Hepatocyte (in vitro differentiated cells): ENCODE data around the gene ODF2.

ENCODE experiments used
- EZH2 ChIP-seq: fragments of 200-600 bp; sonication (generic); IDR thresholded peaks from 2 replicates; pipeline ENCODE4 v1.6.1; 2016; ENCODE audit warnings: antibody characterized with exemption, mild to moderate bottlenecking, borderline replicate concordance
- EZH2phosphoT487 ChIP-seq: fragments of 200-600 bp; sonication (generic); IDR thresholded peaks from one replicate; pipeline ENCODE4 v1.6.1; 2018; ENCODE audit warnings: antibody characterized with exemption, mild to moderate bottlenecking, low read depth, moderate library complexity; ENCODE audit not compliant: unreplicated experiment, severe bottlenecking
- TF ChIP-seq, protein P1 (sequence below): fragments of 200-600 bp; sonication (generic); IDR thresholded peaks from 2 replicates; pipeline ENCODE4 v1.5.1; 2016; ENCODE audit warnings: antibody characterized with exemption, mild to moderate bottlenecking; ENCODE audit not compliant: poor library complexity

DNA sequence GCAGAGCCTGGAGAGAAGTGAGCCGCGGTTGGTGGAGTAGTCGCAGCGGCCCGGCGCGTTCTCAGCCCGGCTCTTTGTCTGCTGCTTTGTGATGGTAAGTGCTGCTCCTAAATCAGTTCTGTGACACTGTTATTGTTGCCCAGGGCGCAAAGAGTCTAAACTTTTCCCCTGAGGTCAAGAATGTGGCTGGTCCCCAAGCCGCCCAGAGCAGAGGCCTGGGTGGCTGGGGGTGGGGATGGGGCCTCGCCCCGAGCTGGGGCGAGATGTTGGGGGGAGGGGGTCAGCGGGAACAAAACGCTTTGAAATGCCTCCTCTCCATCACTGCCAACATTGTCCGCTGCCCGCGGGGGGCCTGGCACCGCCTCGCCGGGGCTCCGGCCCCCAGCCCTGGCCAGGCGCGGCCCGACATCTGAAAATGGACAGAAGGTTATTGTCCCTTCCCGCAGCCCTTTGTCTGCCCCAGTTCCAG lies 46.8 kb upstream of the ODF2 start:
- TF ChIP-seq, protein P1, sequence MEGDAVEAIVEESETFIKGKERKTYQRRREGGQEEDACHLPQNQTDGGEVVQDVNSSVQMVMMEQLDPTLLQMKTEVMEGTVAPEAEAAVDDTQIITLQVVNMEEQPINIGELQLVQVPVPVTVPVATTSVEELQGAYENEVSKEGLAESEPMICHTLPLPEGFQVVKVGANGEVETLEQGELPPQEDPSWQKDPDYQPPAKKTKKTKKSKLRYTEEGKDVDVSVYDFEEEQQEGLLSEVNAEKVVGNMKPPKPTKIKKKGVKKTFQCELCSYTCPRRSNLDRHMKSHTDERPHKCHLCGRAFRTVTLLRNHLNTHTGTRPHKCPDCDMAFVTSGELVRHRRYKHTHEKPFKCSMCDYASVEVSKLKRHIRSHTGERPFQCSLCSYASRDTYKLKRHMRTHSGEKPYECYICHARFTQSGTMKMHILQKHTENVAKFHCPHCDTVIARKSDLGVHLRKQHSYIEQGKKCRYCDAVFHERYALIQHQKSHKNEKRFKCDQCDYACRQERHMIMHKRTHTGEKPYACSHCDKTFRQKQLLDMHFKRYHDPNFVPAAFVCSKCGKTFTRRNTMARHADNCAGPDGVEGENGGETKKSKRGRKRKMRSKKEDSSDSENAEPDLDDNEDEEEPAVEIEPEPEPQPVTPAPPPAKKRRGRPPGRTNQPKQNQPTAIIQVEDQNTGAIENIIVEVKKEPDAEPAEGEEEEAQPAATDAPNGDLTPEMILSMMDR: no peak
- no peak for TF ChIP-seq EZH2
- no peak for TF ChIP-seq EZH2phosphoT487
